Skeletal muscle satellite cell (primary cell): ENCODE measurements around the gene PPM1H.
A peak's percentile ranks its signal among the peaks of the same experiment; 100 is the strongest.

Source experiments
- H3K27me3 ChIP-seq: 2 replicates; pipeline ENCODE4 v1.7.0; 2013; ENCODE audit warnings: low read length; ENCODE audit not compliant: control insufficient read depth, insufficient read depth
- H3K36me3 ChIP-seq: 2 replicates; pipeline ENCODE4 v1.7.0; 2013; ENCODE audit warnings: mild to moderate bottlenecking, control low read depth, low read length; ENCODE audit not compliant: insufficient read depth
- H3K4me1 ChIP-seq: 2 replicates; pipeline ENCODE4 v1.7.0; 2013; ENCODE audit warnings: low read length; ENCODE audit not compliant: control insufficient read depth, insufficient read depth
- H3K4me2 ChIP-seq: 2 replicates; pipeline ENCODE4 v1.7.0; 2013; ENCODE audit warnings: mild to moderate bottlenecking, low read length
- H3K4me3 ChIP-seq: 2 replicates; pipeline ENCODE4 v1.7.0; 2013; ENCODE audit warnings: low read length
- H3K9ac ChIP-seq: 2 replicates; pipeline ENCODE4 v1.7.0; 2013; ENCODE audit warnings: mild to moderate bottlenecking, low read depth, low read length, moderate library complexity
- H3K9me3 ChIP-seq: replicated peaks from 2 replicates; pipeline ENCODE4 v1.7.0; 2013; ENCODE audit warnings: mild to moderate bottlenecking, control low read depth, low read length

Gene PPM1H

DNA sequence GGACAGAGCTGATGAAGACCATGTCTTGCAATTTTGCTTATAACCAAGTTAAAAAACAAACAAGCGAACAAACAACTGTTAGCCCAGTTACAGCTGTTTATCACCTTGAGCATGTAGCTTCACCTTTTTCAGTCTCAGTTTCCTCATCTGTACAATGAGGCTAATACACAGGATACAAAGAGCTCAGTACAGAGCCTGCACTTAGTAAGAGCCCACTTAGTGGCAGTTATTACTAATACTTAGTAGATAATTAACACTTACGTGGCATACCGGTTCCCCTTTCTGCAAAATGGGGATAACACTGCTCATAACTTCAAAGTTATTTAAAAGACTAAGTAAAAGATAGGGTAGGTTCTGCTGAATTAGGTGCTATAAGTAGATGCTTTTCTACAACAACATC lies 240.3 kb downstream of the PPM1H start:
- Histone ChIP-seq H3K4me3 (no peak overlapping the region), H3K36me3 (no peaks in the 10 kb centered on the region), H3K4me1 (peaks cover 35% of the 10 kb centered on the region), H3K9me3 (no peaks in the 10 kb centered on the region), H3K27me3 (no peaks in the 10 kb centered on the region), H3K9ac (no peak overlapping the region), H3K4me2 (no peak overlapping the region)

GRCh38 chr12:62694116-62694515 lies 240.8 kb downstream of the PPM1H start:
- H3K4me2 ChIP-seq, result no peak overlapping the region
- H3K4me3 ChIP-seq, result no peak overlapping the region
- H3K4me1 ChIP-seq, result peaks cover 37% of the 10 kb centered on the region
- no peaks in the 10 kb centered on the region for H3K27me3 ChIP-seq
- no peaks in the 10 kb centered on the region for H3K9me3 ChIP-seq
- no peaks in the 10 kb centered on the region for H3K36me3 ChIP-seq
- H3K9ac ChIP-seq, result no peak overlapping the region

GRCh38 chr12:62693376-62694050 lies 241.4 kb downstream of the PPM1H start:
- Histone ChIP-seq H3K36me3 (no peaks in the 10 kb centered on the region), H3K27me3 (no peaks in the 10 kb centered on the region), H3K9ac (no peak overlapping the region), H3K4me3 (no peak overlapping the region), H3K4me1 (peaks cover 31% of the 10 kb centered on the region), H3K4me2 (peak overlapping the region; percentile 28), H3K9me3 (no peaks in the 10 kb centered on the region)

DNA sequence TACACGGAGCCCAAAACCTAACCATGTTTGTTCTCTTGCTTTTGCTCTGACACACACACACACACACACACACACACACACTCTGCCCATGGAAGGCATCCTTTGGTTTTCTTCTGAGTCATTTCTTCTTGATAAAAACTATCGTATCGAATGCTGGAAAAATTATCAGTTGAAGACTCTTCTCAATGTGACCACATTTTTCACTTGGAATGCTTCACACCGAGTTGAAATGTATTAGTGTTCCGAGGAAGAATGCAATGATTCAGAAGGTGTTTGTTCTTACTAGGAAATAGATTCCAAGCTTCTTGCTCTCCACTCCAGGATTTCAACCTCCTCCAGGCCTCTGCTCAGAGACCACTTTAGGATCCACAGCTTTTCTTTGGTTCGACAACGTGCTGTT lies 242.1 kb downstream of the PPM1H start:
- no peaks in the 10 kb centered on the region for H3K27me3 ChIP-seq
- no peaks in the 10 kb centered on the region for H3K36me3 ChIP-seq
- H3K9ac ChIP-seq, result no peak overlapping the region
- H3K4me2 ChIP-seq, result peak overlapping the region; percentile 28
- H3K4me3 ChIP-seq, result no peak overlapping the region
- H3K4me1 ChIP-seq, result peaks cover 25% of the 10 kb centered on the region
- no peaks in the 10 kb centered on the region for H3K9me3 ChIP-seq

- H3K9ac ChIP-seq, result no peak overlapping the region
- no peaks in the 10 kb centered on the region for H3K27me3 ChIP-seq
- H3K4me2 ChIP-seq, result no peak overlapping the region
- H3K9me3 ChIP-seq, result no peaks in the 10 kb centered on the region
- H3K4me1 ChIP-seq, result peaks cover 21% of the 10 kb centered on the region
- no peak overlapping the region for H3K4me3 ChIP-seq
- no peaks in the 10 kb centered on the region for H3K36me3 ChIP-seq
Measured at GRCh38 chr12:62691309-62691708, 243.6 kb downstream of the PPM1H start.

GRCh38 chr12:62689042-62689839 lies 245.7 kb downstream of the PPM1H start:
- H3K4me3 ChIP-seq, result no peak overlapping the region
- H3K4me2 ChIP-seq, result no peak overlapping the region
- H3K9ac ChIP-seq, result no peak overlapping the region
- H3K36me3 ChIP-seq, result no peaks in the 10 kb centered on the region
- no peaks in the 10 kb centered on the region for H3K9me3 ChIP-seq
- peaks cover 21% of the 10 kb centered on the region for H3K4me1 ChIP-seq
- H3K27me3 ChIP-seq, result no peaks in the 10 kb centered on the region

DNA sequence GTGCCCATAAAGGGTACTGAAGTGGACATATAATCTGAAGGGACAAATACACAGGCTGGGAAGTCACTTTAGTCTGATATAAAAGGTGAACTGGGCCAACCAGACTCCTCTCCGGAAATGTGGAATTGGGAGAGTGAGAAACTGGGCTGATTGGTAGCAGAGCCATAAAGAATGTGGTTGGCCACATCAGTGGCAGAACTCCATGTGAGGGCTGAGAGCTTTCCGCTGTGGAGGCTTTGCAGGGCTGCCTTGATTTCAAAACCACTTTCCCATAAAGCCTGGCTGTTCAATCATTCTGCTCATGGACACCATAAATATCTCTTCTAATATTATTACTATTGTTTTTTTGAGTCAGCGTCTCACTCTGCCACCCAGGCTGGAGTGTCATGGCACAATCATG lies 248.0 kb downstream of the PPM1H start:
- H3K9ac ChIP-seq, result no peak overlapping the region
- H3K4me1 ChIP-seq, result peaks cover 13% of the 10 kb centered on the region
- no peaks in the 10 kb centered on the region for H3K27me3 ChIP-seq
- no peak overlapping the region for H3K4me2 ChIP-seq
- no peak overlapping the region for H3K4me3 ChIP-seq
- no peaks in the 10 kb centered on the region for H3K9me3 ChIP-seq
- no peaks in the 10 kb centered on the region for H3K36me3 ChIP-seq

- H3K36me3 ChIP-seq, result no peaks in the 10 kb centered on the region
- H3K4me2 ChIP-seq, result no peak overlapping the region
- no peaks in the 10 kb centered on the region for H3K27me3 ChIP-seq
- H3K9ac ChIP-seq, result no peak overlapping the region
- H3K4me1 ChIP-seq, result peaks cover 12% of the 10 kb centered on the region
- no peak overlapping the region for H3K4me3 ChIP-seq
- H3K9me3 ChIP-seq, result no peaks in the 10 kb centered on the region
Measured at GRCh38 chr12:62684570-62685295, 250.2 kb downstream of the PPM1H start.

DNA sequence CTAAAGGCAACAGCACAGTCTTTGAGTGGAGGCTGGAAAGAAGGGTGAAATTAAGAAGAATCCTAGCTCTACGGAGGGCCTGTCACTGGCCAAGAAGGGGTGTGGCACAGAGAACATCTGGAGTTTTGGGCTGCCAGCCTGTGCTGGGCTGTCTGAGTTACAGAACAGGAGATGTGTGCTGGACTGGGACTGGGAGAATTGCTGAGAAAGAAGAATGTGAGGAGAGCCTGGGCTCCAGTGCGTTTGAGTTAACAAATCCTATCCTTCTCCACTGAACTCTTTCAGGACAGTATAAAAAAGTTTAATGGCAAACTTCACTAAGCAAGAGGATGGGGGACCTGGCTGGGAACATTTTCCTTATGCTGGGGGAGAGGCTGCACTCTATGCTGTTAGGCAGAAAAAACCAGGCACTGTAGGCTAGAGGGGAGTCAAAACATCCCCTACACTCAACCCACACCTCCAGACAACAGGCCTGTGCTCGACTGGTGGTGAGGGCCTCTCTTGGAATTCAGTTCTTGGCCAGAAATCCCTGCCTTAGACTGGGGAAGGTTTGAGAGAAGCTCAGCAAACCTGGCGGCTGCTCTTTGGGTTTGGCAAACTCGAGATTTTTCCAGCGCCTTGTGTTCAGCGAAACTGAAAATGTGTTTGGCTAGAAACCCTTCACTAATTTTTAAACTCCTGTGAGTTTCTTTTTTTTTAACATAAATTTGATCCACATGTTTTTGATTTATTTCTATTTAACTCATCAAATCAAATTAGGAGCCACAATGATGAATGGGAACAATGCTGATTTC lies 251.0 kb downstream of the PPM1H start:
- no peak overlapping the region for H3K4me3 ChIP-seq
- no peaks in the 10 kb centered on the region for H3K27me3 ChIP-seq
- no peak overlapping the region for H3K4me2 ChIP-seq
- no peak overlapping the region for H3K9ac ChIP-seq
- H3K36me3 ChIP-seq, result no peaks in the 10 kb centered on the region
- no peaks in the 10 kb centered on the region for H3K9me3 ChIP-seq
- peaks cover 7% of the 10 kb centered on the region for H3K4me1 ChIP-seq

- H3K4me2 ChIP-seq, result no peak overlapping the region
- no peaks in the 10 kb centered on the region for H3K9me3 ChIP-seq
- H3K27me3 ChIP-seq, result no peaks in the 10 kb centered on the region
- H3K36me3 ChIP-seq, result no peaks in the 10 kb centered on the region
- no peak overlapping the region for H3K4me3 ChIP-seq
- no peak overlapping the region for H3K9ac ChIP-seq
- peaks cover 7% of the 10 kb centered on the region for H3K4me1 ChIP-seq
Measured at GRCh38 chr12:62681306-62681705, 253.6 kb downstream of the PPM1H start.

- Histone ChIP-seq H3K27me3 (no peaks in the 10 kb centered on the region), H3K4me1 (peaks cover 7% of the 10 kb centered on the region), H3K9me3 (no peaks in the 10 kb centered on the region)
Measured at GRCh38 chr12:62679608-62680007, 255.3 kb downstream of the PPM1H start.

More at GRCh38 chr12:62679608-62680007, 255.3 kb downstream of the PPM1H start:
- H3K4me2 ChIP-seq, result no peak overlapping the region
- H3K4me3 ChIP-seq, result no peak overlapping the region
- H3K36me3 ChIP-seq, result no peaks in the 10 kb centered on the region
- no peak overlapping the region for H3K9ac ChIP-seq
